Brain microvascular endothelial cell (primary cell): ENCODE results near the gene SLC24A3.
"Not testable (repeated sequence)": the region's sequence is repeated elsewhere in the genome, so short reads cannot be mapped to it uniquely, and the experiment has no call there.

Source experiments
- DNase-seq: peaks from one replicate; pipeline ENCODE4 v3.0.0-alpha.2; 2020
- H3K27ac ChIP-seq: fragments of 250-450 bp; sonication (Bioruptor Pico); 2 replicates; pipeline ENCODE4 v1.5.1; 2020; ENCODE audit warnings: mild to moderate bottlenecking, moderate library complexity
- H3K27me3 ChIP-seq: fragments of 250-450 bp; sonication (Bioruptor Pico); replicated peaks from 2 replicates; pipeline ENCODE4 v1.5.1; 2020; ENCODE audit warnings: mild to moderate bottlenecking
- H3K36me3 ChIP-seq: fragments of 250-450 bp; sonication (Bioruptor Pico); replicated peaks from 2 replicates; pipeline ENCODE4 v1.5.1; 2020; ENCODE audit warnings: mild to moderate bottlenecking
- H3K4me3 ChIP-seq: 2 replicates; pipeline ENCODE4 v1.5.1; 2011; ENCODE audit warnings: low read depth, mild to moderate bottlenecking, control low read depth, low read length, moderate library complexity
- CTCF ChIP-seq: IDR thresholded peaks from 2 replicates; pipeline ENCODE4 v1.5.1; 2011; ENCODE audit warnings: low read depth, mild to moderate bottlenecking, moderate library complexity, low read length, control low read depth, inconsistent platforms; ENCODE audit errors: missing control alignments
- in situ Hi-C: cut with HindIII; loops from 2 replicates; pipeline ENCODE4 v1.10.0; 2017; ENCODE audit warnings: low sequenced_read_pairs, low pct_ligation_motif_present

SLC24A3 gene

DNA sequence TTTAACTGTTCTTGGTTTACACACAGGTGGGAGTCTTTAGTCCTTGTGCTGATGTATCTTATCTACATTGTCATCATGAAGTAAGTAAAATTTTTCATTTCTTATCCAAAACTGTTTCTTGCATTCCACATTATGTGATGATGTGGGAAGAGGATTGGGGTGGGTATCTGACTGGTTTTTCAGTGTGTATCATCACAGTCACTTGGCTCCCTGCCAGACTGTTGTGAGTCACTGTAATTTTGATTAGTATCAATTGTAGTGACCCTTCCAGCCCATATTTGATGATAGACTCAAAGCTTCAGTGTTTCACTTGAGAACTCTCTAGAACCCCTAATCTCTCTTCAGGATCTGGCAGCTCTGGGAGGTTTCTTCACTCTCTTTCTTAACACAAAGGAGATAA is 461.1 kb downstream of the SLC24A3 start:
- no peak for TF ChIP-seq CTCF
- DNase-seq = peak; percentile 13
- in situ Hi-C loops = no loop called here

GRCh38 chr20:19676202-19676601 is 463.8 kb downstream of the SLC24A3 start:
- Histone ChIP-seq H3K36me3 (no peaks in the 10 kb centered on the region), H3K27me3 (no peaks in the 10 kb centered on the region), H3K27ac (no peak overlapping the region), H3K4me3 (no peak overlapping the region)
- in situ Hi-C loops = loop anchor here (25.0 kb wide), 1 partner anchor 311 kb away; no protein-coding TSS in a partner anchor
- DNase-seq = no peak
- TF ChIP-seq CTCF = no peak

More for the DNA sequence above, 461.1 kb downstream of the SLC24A3 start:
- Histone ChIP-seq H3K4me3 (no peak overlapping the region), H3K36me3 (no peaks in the 10 kb centered on the region), H3K27me3 (no peaks in the 10 kb centered on the region), H3K27ac (no peak overlapping the region)

DNA sequence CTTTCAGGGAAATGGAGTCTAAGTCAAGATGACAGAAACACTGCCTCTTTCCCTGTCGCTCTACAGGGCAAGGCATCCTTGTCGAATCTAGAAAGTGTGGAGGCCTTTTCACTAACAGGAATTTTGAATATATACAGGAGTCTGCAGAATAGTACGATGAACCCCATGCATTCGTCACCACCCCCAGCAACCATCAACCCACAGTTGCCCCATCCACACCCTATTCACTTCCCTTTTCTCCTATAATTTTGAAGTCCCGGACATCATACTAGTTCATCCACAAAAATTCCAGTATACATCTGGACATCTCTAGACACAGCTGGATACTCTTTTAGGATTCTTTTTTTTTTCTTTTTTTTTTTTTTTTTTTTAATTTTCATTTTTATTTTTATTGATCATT is 464.9 kb downstream of the SLC24A3 start:
- Histone ChIP-seq H3K27me3 (no peaks in the 10 kb centered on the region), H3K36me3 (no peaks in the 10 kb centered on the region), H3K4me3 (no peak overlapping the region), H3K27ac (no peak overlapping the region)
- no peak for DNase-seq
- no peak for TF ChIP-seq CTCF
- in situ Hi-C loops = loop anchor here (25.0 kb wide), 1 partner anchor 310 kb away; no protein-coding TSS in a partner anchor

DNA sequence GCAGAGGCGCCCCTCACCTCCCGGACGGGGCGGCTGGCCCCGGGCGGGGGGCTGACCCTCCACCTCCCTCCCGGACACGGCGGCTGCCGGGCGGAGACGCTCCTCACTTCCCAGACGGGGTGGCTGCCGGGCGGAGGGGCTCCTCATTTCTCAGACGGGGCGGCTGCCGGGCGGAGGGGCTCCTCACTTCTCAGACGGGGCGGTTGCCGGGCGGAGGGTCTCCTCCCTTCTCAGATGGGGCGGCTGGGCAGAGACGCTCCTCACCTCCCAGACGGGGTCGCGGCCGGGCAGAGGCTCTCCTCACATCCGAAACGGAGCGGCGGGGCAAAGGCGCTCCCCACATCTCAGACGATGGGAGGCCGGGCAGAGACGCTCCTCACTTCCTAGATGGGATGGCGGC is 466.1 kb downstream of the SLC24A3 start:
- H3K27me3 ChIP-seq, DNase-seq, H3K36me3 ChIP-seq, H3K27ac ChIP-seq, H3K4me3 ChIP-seq: not testable (repeated sequence)
- in situ Hi-C loops = loop anchor here (25.0 kb wide), 1 partner anchor 309 kb away; no protein-coding TSS in a partner anchor

GRCh38 chr20:19679900-19680495 is 467.6 kb downstream of the SLC24A3 start:
- DNase-seq = no peak
- in situ Hi-C loops = loop anchor here (25.0 kb wide), 1 partner anchor 307 kb away; no protein-coding TSS in a partner anchor
- no peak for TF ChIP-seq CTCF
- Histone ChIP-seq H3K4me3 (no peak overlapping the region), H3K27me3 (no peaks in the 10 kb centered on the region), H3K27ac (no peak overlapping the region), H3K36me3 (no peaks in the 10 kb centered on the region)

- Histone ChIP-seq H3K27ac (no peak overlapping the region), H3K36me3 (no peaks in the 10 kb centered on the region), H3K4me3 (no peak overlapping the region), H3K27me3 (no peaks in the 10 kb centered on the region)
- in situ Hi-C loops = loop anchor here (25.0 kb wide), 1 partner anchor 305 kb away; no protein-coding TSS in a partner anchor
- DNase-seq = no peak
- no peak for TF ChIP-seq CTCF
Observed at GRCh38 chr20:19682249-19682648, 469.8 kb downstream of the SLC24A3 start.
